AG04450 (cell line): ENCODE measurements around the gene ST6GALNAC3. TPM values are rescaled to one million over a fixed set of nuclear protein-coding genes. Genes with fewer than 3 reads are reported as not detected.

Source experiments
- CTCF ChIA-PET: fragments of 300-600, 350-600 bp; formaldehyde crosslinking; extraction: SDS; loops from one replicate; lab custom pipeline; 2022; ENCODE audit warnings: antibody characterized with exemption, inconsistent platforms; lab: Charles Lee
- POLR2A ChIA-PET: fragments of 350-600 bp; formaldehyde crosslinking; extraction: SDS; loops from one replicate; lab custom pipeline; 2021; ENCODE audit warnings: antibody characterized with exemption, inconsistent platforms; lab: Yijun Ruan, JAX
- DNase-seq: peaks from one replicate; pipeline ENCODE4 v3.0.0-alpha.2; 2011; ENCODE audit warnings: low read depth, low spot score
- H3K27ac ChIP-seq: one replicate; pipeline ENCODE4 v1.5.1; 2012; ENCODE audit warnings: low read depth, low read length, control low read depth
- H3K27me3 ChIP-seq: one replicate; pipeline ENCODE4 v1.6.0; 2012; ENCODE audit warnings: low read length; ENCODE audit not compliant: control insufficient read depth, insufficient read depth
- H3K4me3 ChIP-seq: 2 replicates; pipeline ENCODE4 v1.5.1; 2011; ENCODE audit warnings: mild to moderate bottlenecking, low read depth, low read length, control low read depth
- H3K9me3 ChIP-seq: 2 replicates; pipeline ENCODE4 v1.5.1; 2012; ENCODE audit warnings: low read length; ENCODE audit not compliant: control insufficient read depth, insufficient read depth
- CTCF ChIP-seq: IDR thresholded peaks from 2 replicates; pipeline ENCODE4 v1.5.1; 2011; ENCODE audit warnings: low read depth, low read length, control low read depth, inconsistent platforms
- polyA plus RNA-seq: library from polyadenylated mRNA; depleted of rRNA; stranded (reverse); fragments of >200 nt; gene quantifications from 2 replicates; pipeline ENCODE4 v1.2.3, GENCODE V29; 2011

ST6GALNAC3 gene
- polyA plus RNA-seq, 1 experiment = 2.1 TPM

- no peak for TF ChIP-seq CTCF
- POLR2A ChIA-PET = no interaction called here
Observed at GRCh38 chr1:76352741-76353435, 278.3 kb downstream of the ST6GALNAC3 start.

GRCh38 chr1:76354236-76354635, 279.7 kb downstream of the ST6GALNAC3 start:
- CTCF ChIA-PET = no interaction called here

More at GRCh38 chr1:76352741-76353435, 278.3 kb downstream of the ST6GALNAC3 start:
- DNase-seq = no peak
- no peaks in the 10 kb centered on the region for H3K27me3 ChIP-seq
- H3K9me3 ChIP-seq = no peaks in the 10 kb centered on the region
- no peak overlapping the region for H3K4me3 ChIP-seq
- no peak overlapping the region for H3K27ac ChIP-seq
- CTCF ChIA-PET = no interaction called here

GRCh38 chr1:76366726-76367125, 292.2 kb downstream of the ST6GALNAC3 start:
- no peak overlapping the region for H3K27ac ChIP-seq
- POLR2A ChIA-PET = no interaction called here
- H3K27me3 ChIP-seq = no peaks in the 10 kb centered on the region
- TF ChIP-seq CTCF = no peak
- H3K4me3 ChIP-seq = no peak overlapping the region
- no peaks in the 10 kb centered on the region for H3K9me3 ChIP-seq
- CTCF ChIA-PET = no interaction called here
- DNase-seq = no peak

More at GRCh38 chr1:76354236-76354635, 279.7 kb downstream of the ST6GALNAC3 start:
- H3K27me3 ChIP-seq = no peaks in the 10 kb centered on the region
- H3K4me3 ChIP-seq = no peak overlapping the region
- no peak for DNase-seq
- no peak overlapping the region for H3K27ac ChIP-seq
- TF ChIP-seq CTCF = no peak
- H3K9me3 ChIP-seq = no peaks in the 10 kb centered on the region
- POLR2A ChIA-PET = no interaction called here

- POLR2A ChIA-PET = no interaction called here
Observed at GRCh38 chr1:76371941-76372340, 297.4 kb downstream of the ST6GALNAC3 start.

More at GRCh38 chr1:76371941-76372340, 297.4 kb downstream of the ST6GALNAC3 start:
- H3K27me3 ChIP-seq = no peaks in the 10 kb centered on the region
- no peak overlapping the region for H3K4me3 ChIP-seq
- no peak for DNase-seq
- TF ChIP-seq CTCF = no peak
- no peaks in the 10 kb centered on the region for H3K9me3 ChIP-seq
- no peak overlapping the region for H3K27ac ChIP-seq
- CTCF ChIA-PET = no interaction called here
